ENCODE data around the gene MAP3K12.

- TF ChIP-seq, protein P1, sequence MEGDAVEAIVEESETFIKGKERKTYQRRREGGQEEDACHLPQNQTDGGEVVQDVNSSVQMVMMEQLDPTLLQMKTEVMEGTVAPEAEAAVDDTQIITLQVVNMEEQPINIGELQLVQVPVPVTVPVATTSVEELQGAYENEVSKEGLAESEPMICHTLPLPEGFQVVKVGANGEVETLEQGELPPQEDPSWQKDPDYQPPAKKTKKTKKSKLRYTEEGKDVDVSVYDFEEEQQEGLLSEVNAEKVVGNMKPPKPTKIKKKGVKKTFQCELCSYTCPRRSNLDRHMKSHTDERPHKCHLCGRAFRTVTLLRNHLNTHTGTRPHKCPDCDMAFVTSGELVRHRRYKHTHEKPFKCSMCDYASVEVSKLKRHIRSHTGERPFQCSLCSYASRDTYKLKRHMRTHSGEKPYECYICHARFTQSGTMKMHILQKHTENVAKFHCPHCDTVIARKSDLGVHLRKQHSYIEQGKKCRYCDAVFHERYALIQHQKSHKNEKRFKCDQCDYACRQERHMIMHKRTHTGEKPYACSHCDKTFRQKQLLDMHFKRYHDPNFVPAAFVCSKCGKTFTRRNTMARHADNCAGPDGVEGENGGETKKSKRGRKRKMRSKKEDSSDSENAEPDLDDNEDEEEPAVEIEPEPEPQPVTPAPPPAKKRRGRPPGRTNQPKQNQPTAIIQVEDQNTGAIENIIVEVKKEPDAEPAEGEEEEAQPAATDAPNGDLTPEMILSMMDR (IDR thresholded peaks at IDR 0.05): no peak
- no peak for TF ChIP-seq POLR2A (IDR thresholded peaks at IDR 0.05)
Measured at GRCh38 chr12:53463802-53464560, 35.3 kb downstream of the MAP3K12 start.
